GM23338 (cell line): ENCODE results near the gene THSD7A. TPM values are rescaled to one million over a fixed set of nuclear protein-coding genes. Genes with fewer than 3 reads are reported as not detected.

ENCODE experiments used
- ATAC-seq: fragments of 200-7000 bp; cut with Tn5 transposase; 3 replicates; pipeline ENCODE4 v1.9.1; 2020
- DNase-seq: peaks from one replicate; pipeline ENCODE4 v3.0.0-alpha.2; 2015; ENCODE audit warnings: low spot score
- H2AFZ ChIP-seq: fragments of 200-600 bp; sonication (generic); 2 replicates; pipeline ENCODE4 v1.8.0; 2016; ENCODE audit warnings: antibody characterized with exemption, mild to moderate bottlenecking, moderate library complexity
- H3F3A ChIP-seq: fragments of 200-600 bp; sonication (generic); replicated peaks from 2 replicates; pipeline ENCODE4 v1.8.0; 2017; ENCODE audit warnings: antibody characterized with exemption, mixed run types, low read depth
- H3K27ac ChIP-seq: fragments of 200-600 bp; sonication (generic); 2 replicates; pipeline ENCODE4 v1.6.1; 2016; ENCODE audit warnings: low read depth
- H3K27me3 ChIP-seq: fragments of 200-600 bp; sonication (generic); 2 replicates; pipeline ENCODE4 v1.8.0; 2016; ENCODE audit warnings: mild to moderate bottlenecking, mixed run types, moderate library complexity; ENCODE audit not compliant: insufficient read depth
- H3K36me3 ChIP-seq: fragments of 200-600 bp; sonication (generic); 2 replicates; pipeline ENCODE4 v1.8.0; 2016; ENCODE audit warnings: mild to moderate bottlenecking; ENCODE audit not compliant: insufficient read depth
- H3K4me1 ChIP-seq: fragments of 200-600 bp; sonication (generic); 2 replicates; pipeline ENCODE4 v1.8.0; 2016; ENCODE audit warnings: mild to moderate bottlenecking, moderate library complexity; ENCODE audit not compliant: insufficient read depth
- H3K4me2 ChIP-seq: fragments of 200-600 bp; sonication (generic); 2 replicates; pipeline ENCODE4 v1.7.1; 2017; ENCODE audit warnings: mixed run types
- H3K4me3 ChIP-seq: fragments of 200-600 bp; sonication (generic); 2 replicates; pipeline ENCODE4 v1.6.1; 2016; ENCODE audit warnings: mixed run types
- H3K79me2 ChIP-seq: fragments of 200-600 bp; sonication (generic); replicated peaks from 2 replicates; pipeline ENCODE4 v1.8.0; 2017; ENCODE audit warnings: mild to moderate bottlenecking; ENCODE audit not compliant: insufficient read depth
- H3K9me2 ChIP-seq: fragments of 200-600 bp; sonication (generic); 2 replicates; pipeline ENCODE4 v1.8.0; 2017; ENCODE audit not compliant: insufficient read depth
- H4K20me1 ChIP-seq: fragments of 200-600 bp; sonication (generic); replicated peaks from 2 replicates; pipeline ENCODE4 v1.8.0; 2017; ENCODE audit warnings: mild to moderate bottlenecking; ENCODE audit not compliant: insufficient read depth
- H3K27ac Mint-ChIP-seq: 2 replicates; pipeline ENCODE4 v1.8.0; 2020; ENCODE audit warnings: inconsistent platforms, mild to moderate bottlenecking, moderate library complexity, mixed read lengths
- H3K27me3 Mint-ChIP-seq: 3 replicates; pipeline ENCODE4 v1.8.0; 2022; ENCODE audit warnings: low read depth, mild to moderate bottlenecking, moderate library complexity, mixed read lengths, inconsistent platforms; ENCODE audit not compliant: insufficient read depth, poor library complexity
- H3K36me3 Mint-ChIP-seq: 3 replicates; pipeline ENCODE4 v1.8.0; 2021; ENCODE audit warnings: low read depth, mild to moderate bottlenecking, inconsistent platforms, moderate library complexity, mixed read lengths
- H3K4me1 Mint-ChIP-seq: 3 replicates; pipeline ENCODE4 v1.8.0; 2020; ENCODE audit warnings: mild to moderate bottlenecking, inconsistent platforms, mixed read lengths
- H3K4me3 Mint-ChIP-seq: 3 replicates; pipeline ENCODE4 v1.8.0; 2021; ENCODE audit warnings: moderate library complexity, mild to moderate bottlenecking, inconsistent platforms, mixed read lengths
- H3K9me3 Mint-ChIP-seq: 3 replicates; pipeline ENCODE4 v1.8.0; 2020; ENCODE audit warnings: moderate library complexity, mild to moderate bottlenecking, inconsistent platforms, mixed read lengths
- CREB1 ChIP-seq: fragments of 250-450 bp; sonication (Bioruptor Pico); IDR thresholded peaks from 2 replicates; pipeline ENCODE4 v1.5.0; 2020; ENCODE audit warnings: low read depth, mild to moderate bottlenecking, moderate library complexity
- EZH2 ChIP-seq: fragments of 200-600 bp; sonication (generic); IDR thresholded peaks from one replicate; pipeline ENCODE4 v1.8.0; 2017; ENCODE audit warnings: antibody characterized with exemption, mild to moderate bottlenecking, low read depth; ENCODE audit not compliant: unreplicated experiment
- EZH2phosphoT487 ChIP-seq: fragments of 200-600 bp; sonication (generic); IDR thresholded peaks from one replicate; pipeline ENCODE4 v1.8.1; 2018; ENCODE audit warnings: antibody characterized with exemption; ENCODE audit not compliant: unreplicated experiment
- NANOG ChIP-seq: IDR thresholded peaks from 2 replicates; pipeline ENCODE4 v1.6.1; 2016; ENCODE audit warnings: antibody characterized with exemption, borderline replicate concordance
- POLR2AphosphoS5 ChIP-seq: IDR thresholded peaks from 2 replicates; pipeline ENCODE4 v1.6.1; 2016; ENCODE audit warnings: antibody characterized with exemption, low read depth
- STAT1 ChIP-seq: IDR thresholded peaks from one replicate; pipeline ENCODE4 v1.6.1; 2016; ENCODE audit warnings: antibody characterized with exemption; ENCODE audit not compliant: unreplicated experiment
- ZNF114 ChIP-seq: fragments of 250-450 bp; sonication (Bioruptor Pico); IDR thresholded peaks from 2 replicates; pipeline ENCODE4 v1.5.0; 2020; ENCODE audit warnings: mild to moderate bottlenecking, moderate library complexity
- ZNF331 ChIP-seq: fragments of 250-450 bp; sonication (Bioruptor Pico); IDR thresholded peaks from 2 replicates; pipeline ENCODE4 v1.5.0; 2020; ENCODE audit warnings: low read depth, mild to moderate bottlenecking, moderate library complexity
- polyA plus RNA-seq: library from polyadenylated mRNA; unstranded; fragments of >200 nt; fragmentation: Nextera tagmentation; extraction: Ambion mirVana; gene quantifications from 2 replicates; pipeline ENCODE4 v1.2.1, GENCODE V29; 2016
- total RNA-seq: library from RNA; depleted of rRNA; stranded (reverse); fragments of >200 nt; shearing (Covaris generic); gene quantifications from 2 replicates; pipeline ENCODE4 v1.2.3, GENCODE V29; 2014
- TF ChIP-seq, protein P1 (sequence below): IDR thresholded peaks from one replicate; pipeline ENCODE4 v1.6.1; 2018; ENCODE audit warnings: antibody characterized with exemption; ENCODE audit not compliant: unreplicated experiment
- TF ChIP-seq, protein P2 (sequence below), 2 experiments: fragments of 200-600 bp in 1 of 2; sonication (generic) in 1 of 2; conservative IDR thresholded peaks; 2 replicates each; pipeline versions ENCODE4 v1.5.1 to v1.6.1; 2016 to 2017; ENCODE audit warnings: antibody characterized with exemption in 2 of 2, low read depth in 2 of 2, mild to moderate bottlenecking in 2 of 2, moderate library complexity in 1 of 2
- TF ChIP-seq, protein P3 (sequence below): IDR thresholded peaks from 2 replicates; pipeline ENCODE4 v1.6.1; 2016; ENCODE audit warnings: antibody characterized with exemption
- TF ChIP-seq, protein P4 (sequence below): fragments of 250-450 bp; sonication (Bioruptor Pico); IDR thresholded peaks from 2 replicates; pipeline ENCODE4 v1.5.0; 2020; ENCODE audit warnings: mild to moderate bottlenecking, moderate library complexity

Gene THSD7A
- total and polyA plus RNA-seq, 2 experiments from 2014 or later, result 1.3 to 2.1 TPM

GRCh38 chr7:11667810-11668185, 164.2 kb downstream of the THSD7A start:
- Mint-ChIP-seq H3K36me3 (no peaks in the 10 kb centered on the region; the same call in 2 of the 3 replicates), H3K4me1 (peaks cover 4% of the 10 kb centered on the region; the same call in 1 of the 3 replicates), H3K27me3 (no peaks in the 10 kb centered on the region), H3K4me3 (no peak overlapping the region), H3K9me3 (no peaks in the 10 kb centered on the region), H3K27ac (peak overlapping the region; percentile 9; the same call in 1 of the 2 replicates)
- no peak for DNase-seq
- ATAC-seq, result no peak
- Histone ChIP-seq H3K4me3 (no peak overlapping the region), H3K4me2 (no peak overlapping the region), H4K20me1 (no peaks in the 10 kb centered on the region), H3K27ac (no peak overlapping the region), H3K9me2 (no peaks in the 10 kb centered on the region), H3K79me2 (no peaks in the 10 kb centered on the region), H2AFZ (no peak overlapping the region), H3K36me3 (no peaks in the 10 kb centered on the region), H3F3A (no peaks in the 10 kb centered on the region), H3K4me1 (no peaks in the 10 kb centered on the region), H3K27me3 (no peaks in the 10 kb centered on the region)
- no peak for TF ChIP-seq ZNF331 (CRISPR knock-in tag)
- TF ChIP-seq, protein P1, sequence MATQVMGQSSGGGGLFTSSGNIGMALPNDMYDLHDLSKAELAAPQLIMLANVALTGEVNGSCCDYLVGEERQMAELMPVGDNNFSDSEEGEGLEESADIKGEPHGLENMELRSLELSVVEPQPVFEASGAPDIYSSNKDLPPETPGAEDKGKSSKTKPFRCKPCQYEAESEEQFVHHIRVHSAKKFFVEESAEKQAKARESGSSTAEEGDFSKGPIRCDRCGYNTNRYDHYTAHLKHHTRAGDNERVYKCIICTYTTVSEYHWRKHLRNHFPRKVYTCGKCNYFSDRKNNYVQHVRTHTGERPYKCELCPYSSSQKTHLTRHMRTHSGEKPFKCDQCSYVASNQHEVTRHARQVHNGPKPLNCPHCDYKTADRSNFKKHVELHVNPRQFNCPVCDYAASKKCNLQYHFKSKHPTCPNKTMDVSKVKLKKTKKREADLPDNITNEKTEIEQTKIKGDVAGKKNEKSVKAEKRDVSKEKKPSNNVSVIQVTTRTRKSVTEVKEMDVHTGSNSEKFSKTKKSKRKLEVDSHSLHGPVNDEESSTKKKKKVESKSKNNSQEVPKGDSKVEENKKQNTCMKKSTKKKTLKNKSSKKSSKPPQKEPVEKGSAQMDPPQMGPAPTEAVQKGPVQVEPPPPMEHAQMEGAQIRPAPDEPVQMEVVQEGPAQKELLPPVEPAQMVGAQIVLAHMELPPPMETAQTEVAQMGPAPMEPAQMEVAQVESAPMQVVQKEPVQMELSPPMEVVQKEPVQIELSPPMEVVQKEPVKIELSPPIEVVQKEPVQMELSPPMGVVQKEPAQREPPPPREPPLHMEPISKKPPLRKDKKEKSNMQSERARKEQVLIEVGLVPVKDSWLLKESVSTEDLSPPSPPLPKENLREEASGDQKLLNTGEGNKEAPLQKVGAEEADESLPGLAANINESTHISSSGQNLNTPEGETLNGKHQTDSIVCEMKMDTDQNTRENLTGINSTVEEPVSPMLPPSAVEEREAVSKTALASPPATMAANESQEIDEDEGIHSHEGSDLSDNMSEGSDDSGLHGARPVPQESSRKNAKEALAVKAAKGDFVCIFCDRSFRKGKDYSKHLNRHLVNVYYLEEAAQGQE, result no peak
- no peak for TF ChIP-seq POLR2AphosphoS5
- TF ChIP-seq NANOG, result no peak
- no peak for TF ChIP-seq STAT1
- no peak for TF ChIP-seq CREB1 (CRISPR knock-in tag)
- TF ChIP-seq, protein P2, sequence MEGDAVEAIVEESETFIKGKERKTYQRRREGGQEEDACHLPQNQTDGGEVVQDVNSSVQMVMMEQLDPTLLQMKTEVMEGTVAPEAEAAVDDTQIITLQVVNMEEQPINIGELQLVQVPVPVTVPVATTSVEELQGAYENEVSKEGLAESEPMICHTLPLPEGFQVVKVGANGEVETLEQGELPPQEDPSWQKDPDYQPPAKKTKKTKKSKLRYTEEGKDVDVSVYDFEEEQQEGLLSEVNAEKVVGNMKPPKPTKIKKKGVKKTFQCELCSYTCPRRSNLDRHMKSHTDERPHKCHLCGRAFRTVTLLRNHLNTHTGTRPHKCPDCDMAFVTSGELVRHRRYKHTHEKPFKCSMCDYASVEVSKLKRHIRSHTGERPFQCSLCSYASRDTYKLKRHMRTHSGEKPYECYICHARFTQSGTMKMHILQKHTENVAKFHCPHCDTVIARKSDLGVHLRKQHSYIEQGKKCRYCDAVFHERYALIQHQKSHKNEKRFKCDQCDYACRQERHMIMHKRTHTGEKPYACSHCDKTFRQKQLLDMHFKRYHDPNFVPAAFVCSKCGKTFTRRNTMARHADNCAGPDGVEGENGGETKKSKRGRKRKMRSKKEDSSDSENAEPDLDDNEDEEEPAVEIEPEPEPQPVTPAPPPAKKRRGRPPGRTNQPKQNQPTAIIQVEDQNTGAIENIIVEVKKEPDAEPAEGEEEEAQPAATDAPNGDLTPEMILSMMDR (conservative IDR thresholded peaks at IDR 0.05; ENCODE audit: low read depth in 2 of 2), result no peak
- TF ChIP-seq, protein P3, sequence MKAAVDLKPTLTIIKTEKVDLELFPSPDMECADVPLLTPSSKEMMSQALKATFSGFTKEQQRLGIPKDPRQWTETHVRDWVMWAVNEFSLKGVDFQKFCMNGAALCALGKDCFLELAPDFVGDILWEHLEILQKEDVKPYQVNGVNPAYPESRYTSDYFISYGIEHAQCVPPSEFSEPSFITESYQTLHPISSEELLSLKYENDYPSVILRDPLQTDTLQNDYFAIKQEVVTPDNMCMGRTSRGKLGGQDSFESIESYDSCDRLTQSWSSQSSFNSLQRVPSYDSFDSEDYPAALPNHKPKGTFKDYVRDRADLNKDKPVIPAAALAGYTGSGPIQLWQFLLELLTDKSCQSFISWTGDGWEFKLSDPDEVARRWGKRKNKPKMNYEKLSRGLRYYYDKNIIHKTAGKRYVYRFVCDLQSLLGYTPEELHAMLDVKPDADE, result no peak
- no peak for TF ChIP-seq EZH2phosphoT487
- TF ChIP-seq ZNF114 (CRISPR knock-in tag), result no peak
- TF ChIP-seq EZH2, result no peak
- TF ChIP-seq, protein P4, sequence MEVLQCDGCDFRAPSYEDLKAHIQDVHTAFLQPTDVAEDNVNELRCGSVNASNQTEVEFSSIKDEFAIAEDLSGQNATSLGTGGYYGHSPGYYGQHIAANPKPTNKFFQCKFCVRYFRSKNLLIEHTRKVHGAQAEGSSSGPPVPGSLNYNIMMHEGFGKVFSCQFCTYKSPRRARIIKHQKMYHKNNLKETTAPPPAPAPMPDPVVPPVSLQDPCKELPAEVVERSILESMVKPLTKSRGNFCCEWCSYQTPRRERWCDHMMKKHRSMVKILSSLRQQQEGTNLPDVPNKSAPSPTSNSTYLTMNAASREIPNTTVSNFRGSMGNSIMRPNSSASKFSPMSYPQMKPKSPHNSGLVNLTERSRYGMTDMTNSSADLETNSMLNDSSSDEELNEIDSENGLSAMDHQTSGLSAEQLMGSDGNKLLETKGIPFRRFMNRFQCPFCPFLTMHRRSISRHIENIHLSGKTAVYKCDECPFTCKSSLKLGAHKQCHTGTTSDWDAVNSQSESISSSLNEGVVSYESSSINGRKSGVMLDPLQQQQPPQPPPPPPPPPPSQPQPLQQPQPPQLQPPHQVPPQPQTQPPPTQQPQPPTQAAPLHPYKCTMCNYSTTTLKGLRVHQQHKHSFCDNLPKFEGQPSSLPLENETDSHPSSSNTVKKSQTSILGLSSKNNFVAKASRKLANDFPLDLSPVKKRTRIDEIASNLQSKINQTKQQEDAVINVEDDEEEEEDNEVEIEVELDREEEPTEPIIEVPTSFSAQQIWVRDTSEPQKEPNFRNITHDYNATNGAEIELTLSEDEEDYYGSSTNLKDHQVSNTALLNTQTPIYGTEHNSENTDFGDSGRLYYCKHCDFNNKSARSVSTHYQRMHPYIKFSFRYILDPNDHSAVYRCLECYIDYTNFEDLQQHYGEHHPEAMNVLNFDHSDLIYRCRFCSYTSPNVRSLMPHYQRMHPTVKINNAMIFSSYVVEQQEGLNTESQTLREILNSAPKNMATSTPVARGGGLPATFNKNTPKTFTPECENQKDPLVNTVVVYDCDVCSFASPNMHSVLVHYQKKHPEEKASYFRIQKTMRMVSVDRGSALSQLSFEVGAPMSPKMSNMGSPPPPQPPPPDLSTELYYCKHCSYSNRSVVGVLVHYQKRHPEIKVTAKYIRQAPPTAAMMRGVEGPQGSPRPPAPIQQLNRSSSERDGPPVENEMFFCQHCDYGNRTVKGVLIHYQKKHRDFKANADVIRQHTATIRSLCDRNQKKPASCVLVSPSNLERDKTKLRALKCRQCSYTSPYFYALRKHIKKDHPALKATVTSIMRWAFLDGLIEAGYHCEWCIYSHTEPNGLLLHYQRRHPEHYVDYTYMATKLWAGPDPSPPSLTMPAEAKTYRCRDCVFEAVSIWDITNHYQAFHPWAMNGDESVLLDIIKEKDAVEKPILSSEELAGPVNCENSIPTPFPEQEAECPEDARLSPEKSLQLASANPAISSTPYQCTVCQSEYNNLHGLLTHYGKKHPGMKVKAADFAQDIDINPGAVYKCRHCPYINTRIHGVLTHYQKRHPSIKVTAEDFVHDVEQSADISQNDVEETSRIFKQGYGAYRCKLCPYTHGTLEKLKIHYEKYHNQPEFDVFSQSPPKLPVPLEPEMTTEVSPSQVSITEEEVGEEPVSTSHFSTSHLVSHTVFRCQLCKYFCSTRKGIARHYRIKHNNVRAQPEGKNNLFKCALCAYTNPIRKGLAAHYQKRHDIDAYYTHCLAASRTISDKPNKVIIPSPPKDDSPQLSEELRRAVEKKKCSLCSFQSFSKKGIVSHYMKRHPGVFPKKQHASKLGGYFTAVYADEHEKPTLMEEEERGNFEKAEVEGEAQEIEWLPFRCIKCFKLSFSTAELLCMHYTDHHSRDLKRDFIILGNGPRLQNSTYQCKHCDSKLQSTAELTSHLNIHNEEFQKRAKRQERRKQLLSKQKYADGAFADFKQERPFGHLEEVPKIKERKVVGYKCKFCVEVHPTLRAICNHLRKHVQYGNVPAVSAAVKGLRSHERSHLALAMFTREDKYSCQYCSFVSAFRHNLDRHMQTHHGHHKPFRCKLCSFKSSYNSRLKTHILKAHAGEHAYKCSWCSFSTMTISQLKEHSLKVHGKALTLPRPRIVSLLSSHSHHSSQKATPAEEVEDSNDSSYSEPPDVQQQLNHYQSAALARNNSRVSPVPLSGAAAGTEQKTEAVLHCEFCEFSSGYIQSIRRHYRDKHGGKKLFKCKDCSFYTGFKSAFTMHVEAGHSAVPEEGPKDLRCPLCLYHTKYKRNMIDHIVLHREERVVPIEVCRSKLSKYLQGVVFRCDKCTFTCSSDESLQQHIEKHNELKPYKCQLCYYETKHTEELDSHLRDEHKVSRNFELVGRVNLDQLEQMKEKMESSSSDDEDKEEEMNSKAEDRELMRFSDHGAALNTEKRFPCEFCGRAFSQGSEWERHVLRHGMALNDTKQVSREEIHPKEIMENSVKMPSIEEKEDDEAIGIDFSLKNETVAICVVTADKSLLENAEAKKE (CRISPR knock-in tag), result no peak
